HG03432 (cell line): ENCODE measurements around the gene PSMD9.
"Not testable (repeated sequence)": the region's sequence is repeated elsewhere in the genome, so short reads cannot be mapped to it uniquely, and the experiment has no call there.

ENCODE experiments used
- ATAC-seq: cut with Tn5 transposase; IDR thresholded peaks from one replicate; pipeline ENCODE4 v1.9.1; 2021; ENCODE audit warnings: mild to moderate bottlenecking, moderate library complexity; ENCODE audit not compliant: unreplicated experiment

The PSMD9 gene

DNA sequence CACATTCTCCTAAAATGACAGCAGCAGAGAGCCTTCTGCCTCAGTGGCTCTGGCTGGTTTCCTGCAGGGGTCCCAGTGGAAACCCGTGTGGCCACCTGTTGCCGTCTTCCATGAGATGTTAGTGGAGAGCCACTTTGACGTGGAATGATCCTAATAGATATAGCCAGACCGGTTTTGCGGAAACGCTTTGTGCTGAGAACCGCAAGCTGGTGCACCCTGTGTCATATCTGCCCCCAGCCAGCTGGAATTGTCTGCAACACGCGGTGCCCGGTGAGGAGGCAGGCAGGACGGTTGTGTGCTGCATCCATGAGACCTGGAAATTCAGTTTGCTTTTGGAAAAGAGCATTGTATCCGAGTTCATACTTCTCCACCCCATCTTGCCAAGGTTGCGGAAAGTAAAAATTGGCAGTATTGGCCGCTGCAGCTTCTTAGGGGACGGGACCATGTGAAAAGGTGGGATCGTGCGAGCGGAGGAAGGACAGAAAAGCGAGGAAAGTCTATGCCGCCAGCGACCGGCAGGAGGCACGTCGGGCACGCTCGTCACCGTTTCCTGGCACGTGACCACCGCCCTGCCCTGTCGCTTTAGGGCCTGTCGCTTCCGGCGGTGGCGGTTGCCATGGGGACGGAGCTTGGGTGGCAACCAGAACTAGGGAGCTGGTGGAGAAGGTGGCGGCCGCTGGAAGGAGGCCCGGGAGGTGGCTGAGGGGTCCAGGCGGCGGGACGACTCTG, 29.5 kb downstream of the PSMD9 start, which contains the start of gene CFAP251:
Gene CFAP251, plus strand, starts transcription at position 643 of the 729 bp plus-strand sequence. CDS start 2,714 bp downstream, outside the sequence.
- peak; percentile 97 for ATAC-seq

DNA sequence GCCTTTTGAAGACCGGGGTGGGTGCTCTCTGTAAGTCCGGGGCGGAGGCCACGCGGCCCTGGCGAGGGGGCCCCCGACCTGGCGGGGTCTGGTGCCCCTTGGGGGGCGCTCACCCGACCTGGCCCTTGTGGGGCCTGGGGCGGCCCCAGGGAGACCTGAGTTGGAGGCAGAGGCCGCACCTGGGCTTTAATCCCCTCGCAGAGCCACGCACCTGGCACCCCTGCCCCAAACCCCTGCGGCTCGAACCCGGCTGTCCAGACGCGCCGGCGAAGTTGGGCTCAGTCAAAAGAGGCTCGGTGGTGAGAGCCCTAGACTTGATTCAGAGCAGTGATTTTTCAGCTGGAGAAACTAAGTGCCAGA, 30.1 kb downstream of the PSMD9 start:
- no peak for ATAC-seq

DNA sequence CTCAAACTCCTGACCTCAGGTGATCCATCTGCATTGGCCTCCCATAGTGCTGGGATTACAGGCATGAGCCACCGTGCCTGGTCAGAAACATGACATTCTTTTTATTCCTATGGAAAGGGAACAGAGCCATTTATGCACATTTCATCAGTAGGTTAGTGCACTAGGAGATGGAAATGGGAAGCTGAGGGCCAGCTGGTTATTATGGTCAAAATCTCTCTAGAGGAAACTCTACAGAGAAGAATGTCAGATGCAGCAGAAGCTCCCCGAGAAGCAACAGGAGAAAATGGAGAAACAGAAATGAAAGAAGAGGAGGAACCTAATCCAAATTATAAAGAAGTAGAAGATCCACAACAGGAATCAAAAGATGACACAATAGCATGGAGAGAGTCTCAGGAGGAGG, 32.5 kb downstream of the PSMD9 start:
- no peak for ATAC-seq

GRCh38 chr12:121925358-121925695, 36.7 kb downstream of the PSMD9 start:
- ATAC-seq, result no peak

- no peak for ATAC-seq
Measured at GRCh38 chr12:121926874-121927706, 38.5 kb downstream of the PSMD9 start.

GRCh38 chr12:121927813-121928212, 39.2 kb downstream of the PSMD9 start:
- no peak for ATAC-seq

DNA sequence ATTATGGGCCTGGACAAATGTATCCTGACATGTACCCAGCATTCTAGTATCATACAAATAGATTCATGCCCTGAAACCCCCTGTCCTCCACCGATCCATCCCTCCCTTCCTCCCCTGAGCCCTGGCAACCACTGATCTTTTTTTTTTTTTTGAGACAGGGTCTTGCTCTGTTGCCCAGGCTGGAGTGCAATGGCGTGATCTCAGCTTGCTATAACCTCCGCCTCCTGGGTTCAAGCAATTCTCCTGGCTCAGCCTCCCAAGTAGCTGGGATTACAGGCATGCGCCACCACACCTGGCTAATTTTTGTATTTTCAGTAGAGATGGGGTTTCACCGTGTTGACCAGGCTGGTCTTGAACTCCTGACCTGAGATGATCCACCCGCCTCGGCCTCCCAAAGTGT, 41.0 kb downstream of the PSMD9 start:
- not testable (repeated sequence) for ATAC-seq

DNA sequence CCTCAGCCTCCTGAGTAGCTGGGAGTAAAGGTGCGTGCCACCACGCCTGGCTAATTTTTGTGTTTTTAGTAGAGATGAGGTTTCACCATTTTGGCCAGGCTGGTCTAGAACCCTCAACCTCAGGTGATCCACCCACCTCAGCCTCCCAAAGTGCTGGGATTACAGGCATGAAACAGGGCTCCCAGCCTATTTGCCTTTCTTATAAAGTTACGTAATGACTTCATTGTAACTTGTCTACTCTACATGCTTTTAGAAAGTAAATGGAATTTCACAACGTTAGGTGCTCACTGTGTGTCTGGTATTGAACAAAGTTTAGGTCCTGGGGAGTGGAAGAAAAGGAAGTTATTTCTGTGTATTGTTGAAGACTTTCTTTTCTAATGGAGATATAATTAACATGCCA, 42.3 kb downstream of the PSMD9 start:
- ATAC-seq, result no peak

DNA sequence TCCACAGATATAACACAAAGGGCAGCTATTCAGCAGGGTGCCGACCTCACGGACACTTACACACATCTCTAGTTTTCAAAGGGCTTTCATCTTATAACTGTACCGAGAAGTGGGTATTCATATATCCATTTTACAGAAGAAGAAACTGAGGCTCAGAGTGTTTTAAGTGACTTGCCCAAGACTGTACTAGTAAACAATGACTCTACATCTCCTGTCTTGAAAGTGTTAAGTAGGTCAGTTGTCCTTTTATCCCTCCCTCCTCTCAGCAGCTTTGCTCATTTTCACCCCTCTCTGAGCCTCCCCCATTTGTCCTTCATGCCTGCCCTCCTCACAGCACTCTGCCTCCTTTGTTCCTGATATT, 43.6 kb downstream of the PSMD9 start:
- no peak for ATAC-seq

GRCh38 chr12:121932914-121933521, 44.4 kb downstream of the PSMD9 start:
- ATAC-seq, result no peak

DNA sequence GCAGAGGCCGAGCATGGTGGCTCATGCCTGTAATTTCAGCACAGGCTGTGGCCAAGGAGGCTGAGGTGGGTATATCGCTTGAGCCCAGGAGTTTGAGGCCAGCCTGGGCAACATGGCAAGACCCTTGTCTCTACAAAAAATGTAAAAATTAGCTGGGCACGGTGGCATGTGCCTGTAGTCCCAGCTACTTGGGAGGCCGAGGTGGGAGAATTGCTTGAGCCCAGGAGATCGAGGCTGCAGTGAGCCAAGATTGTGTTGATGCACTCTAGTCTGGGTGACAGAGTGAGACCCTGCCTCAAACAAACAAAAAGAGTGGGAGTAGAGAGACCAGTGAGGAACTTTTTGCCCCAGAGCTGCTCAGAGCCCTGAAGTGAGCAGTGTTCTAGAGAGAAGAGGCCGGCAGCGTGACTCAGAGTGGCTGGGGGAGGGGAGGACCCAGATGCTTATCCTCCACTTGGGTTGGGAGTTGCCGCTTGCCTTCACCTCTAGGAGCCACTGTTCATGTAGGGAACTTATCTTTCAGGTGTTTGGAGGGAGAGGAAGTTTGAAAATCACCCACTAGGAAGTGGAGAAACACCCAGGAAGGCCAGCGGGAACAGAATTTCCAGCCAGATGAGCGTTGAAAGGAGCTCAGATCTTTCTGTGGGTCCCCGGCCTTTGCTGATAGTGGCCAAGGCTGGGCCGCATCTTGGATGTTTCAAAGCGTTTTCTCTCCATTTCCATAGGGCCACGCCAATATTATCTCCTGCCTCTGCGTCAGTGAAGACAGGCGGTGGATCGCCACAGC, 45.1 kb downstream of the PSMD9 start:
- no peak for ATAC-seq

DNA sequence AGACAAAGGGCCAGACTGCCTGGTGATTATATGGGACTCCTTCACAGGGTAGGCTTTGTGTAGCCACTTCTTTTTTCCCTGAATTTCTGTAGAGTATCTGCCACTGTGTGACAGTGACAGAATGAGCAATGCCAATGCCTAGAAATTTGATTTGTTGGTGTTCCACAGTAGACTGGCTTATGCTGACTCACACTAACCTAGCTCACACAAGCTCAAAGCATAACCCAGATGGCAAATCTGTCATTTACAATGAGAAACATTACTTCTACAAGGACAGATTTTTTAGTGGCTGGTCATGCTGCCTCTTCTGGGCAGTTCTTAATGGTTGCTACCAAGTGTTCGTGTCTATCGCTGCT, 45.7 kb downstream of the PSMD9 start:
- ATAC-seq, result no peak

DNA sequence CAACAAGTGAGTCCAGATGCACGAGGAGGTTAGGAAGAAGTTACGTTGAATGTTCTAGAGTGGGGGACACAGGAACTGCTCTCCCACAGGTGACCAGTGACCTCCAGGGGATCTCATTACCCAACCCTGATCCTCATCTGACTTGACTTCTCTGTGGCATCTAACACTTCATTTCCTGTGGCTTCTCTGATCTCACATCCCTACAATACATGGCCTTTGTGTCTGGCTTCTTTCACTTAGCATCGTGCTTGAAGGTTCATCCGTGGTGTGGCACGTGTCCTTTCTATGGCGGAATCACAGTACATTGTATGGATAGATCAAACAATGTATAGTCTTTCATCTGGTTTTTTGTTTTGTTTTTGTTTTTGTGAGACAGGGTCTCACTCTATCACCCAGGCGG, 49.1 kb downstream of the PSMD9 start:
- ATAC-seq, result no peak

DNA sequence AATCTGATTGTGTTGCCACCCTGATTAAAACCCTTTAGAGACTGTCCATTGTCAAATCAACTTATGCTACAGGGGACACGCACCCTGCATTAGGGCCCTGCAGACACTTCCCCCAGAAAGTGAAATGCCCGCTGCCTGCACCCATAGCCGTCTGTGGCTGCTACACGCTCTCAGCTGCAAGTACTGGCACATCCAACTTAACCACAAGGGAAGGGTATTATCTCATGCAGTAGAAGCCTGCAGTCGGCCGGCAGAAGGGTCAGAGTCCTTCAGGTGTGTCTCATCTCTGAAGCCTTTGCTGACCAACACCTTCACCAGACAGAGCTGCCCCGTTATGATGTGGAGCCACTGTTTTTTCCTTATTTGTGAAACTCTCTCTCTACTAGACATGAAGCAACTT, 50.6 kb downstream of the PSMD9 start:
- no peak for ATAC-seq

DNA sequence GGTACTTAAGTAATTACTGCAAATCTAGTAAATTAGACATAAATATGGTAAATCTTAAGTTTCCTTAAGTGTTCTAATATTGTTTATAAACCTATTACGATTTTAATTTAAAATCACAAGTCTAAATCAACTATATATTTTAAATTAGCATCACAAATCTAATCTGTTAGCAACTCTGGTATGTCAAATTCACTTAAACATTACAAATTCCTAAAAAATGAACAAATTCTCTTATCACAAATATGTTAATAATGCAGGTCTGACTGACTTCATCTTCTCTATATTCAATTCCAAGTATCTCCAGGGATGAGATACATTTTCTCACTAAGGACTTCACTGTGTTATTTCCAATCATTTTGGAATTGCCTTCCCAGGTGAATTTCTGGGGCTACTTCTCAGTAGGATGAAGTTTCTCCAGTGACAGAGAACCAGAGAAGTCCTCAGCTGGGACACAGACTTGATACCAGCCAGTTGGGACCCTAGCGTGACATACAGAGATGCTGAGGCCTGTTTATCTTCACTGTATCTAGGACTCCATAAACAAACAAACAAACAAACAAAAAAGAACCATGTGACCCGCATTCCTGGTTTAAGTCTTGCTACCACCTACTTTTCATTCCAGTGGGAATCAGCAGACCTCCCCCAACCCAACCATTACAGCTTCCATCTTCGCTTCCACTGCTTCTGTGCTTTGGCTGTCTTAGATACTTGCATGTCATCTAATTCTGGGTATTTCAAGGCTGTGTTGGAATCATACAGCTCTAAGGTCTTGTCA, 51.6 kb downstream of the PSMD9 start:
- ATAC-seq, result no peak

DNA sequence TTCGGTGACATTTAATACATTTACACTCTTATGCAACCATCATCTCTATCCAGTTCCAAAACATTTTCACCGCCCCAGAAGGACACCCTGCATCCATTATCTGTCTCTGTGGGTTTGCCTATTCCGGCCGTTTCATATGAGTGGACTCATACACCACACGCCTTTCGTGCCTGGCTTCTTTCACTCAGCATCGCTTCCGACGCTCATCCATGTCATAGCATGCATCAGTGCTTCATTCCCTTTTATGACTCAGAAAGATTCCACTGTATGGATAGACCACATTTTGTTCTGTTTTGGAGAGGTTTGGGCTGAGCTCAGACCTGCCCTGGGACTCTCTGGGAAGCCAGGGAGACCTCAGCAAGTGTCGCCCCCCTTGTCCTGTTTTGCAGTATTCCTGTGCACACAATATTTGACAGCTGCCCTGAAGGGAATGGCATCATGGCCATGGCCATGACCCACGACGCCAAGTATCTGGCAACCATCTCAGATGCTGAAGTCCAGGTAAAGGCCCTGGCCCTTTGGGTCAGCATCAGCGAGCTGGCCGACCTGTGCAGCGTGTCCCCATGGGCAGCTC, 53.6 kb downstream of the PSMD9 start:
- ATAC-seq, result no peak

DNA sequence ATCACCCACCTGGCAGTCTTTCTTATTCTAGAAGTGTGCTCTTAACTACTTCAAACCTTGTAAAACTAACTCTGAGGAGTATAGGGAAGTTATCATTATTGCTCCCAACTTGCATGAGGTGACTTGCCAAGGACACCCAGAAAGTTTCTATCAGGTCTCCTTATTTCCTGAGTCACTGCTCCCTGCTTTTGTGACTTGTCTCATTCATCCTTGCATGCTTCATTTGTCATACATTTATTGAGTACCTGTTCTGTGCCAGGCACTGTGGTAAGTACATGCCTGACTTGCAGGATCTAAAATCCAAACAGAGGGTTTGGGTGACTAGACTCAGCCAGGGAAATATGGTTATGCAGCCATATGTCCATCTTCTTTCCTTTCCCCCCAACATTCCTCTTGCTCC, 55.3 kb downstream of the PSMD9 start:
- no peak for ATAC-seq

GRCh38 chr12:121946313-121947025, 57.9 kb downstream of the PSMD9 start:
- ATAC-seq, result no peak

DNA sequence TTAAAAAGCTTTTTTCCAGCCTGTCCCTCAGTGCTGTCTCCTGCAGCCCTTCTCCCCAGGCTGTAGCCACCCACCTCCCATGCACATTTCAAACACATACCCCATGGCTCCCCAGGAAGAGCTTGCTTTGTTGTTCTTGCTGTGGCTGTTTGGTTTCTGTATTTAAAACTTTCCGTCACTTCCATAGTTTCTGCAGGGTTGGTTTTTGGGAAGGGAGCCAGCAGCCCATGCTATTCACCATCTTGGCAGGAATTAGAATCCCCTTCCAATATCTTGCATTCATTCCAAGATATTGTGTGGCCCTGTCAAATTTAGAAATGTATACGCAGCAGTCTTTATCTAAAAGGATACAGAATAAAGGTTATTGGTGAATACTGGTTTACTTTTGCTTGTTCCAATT, 59.4 kb downstream of the PSMD9 start:
- no peak for ATAC-seq
